ENCODE data around the gene HAGH. TPM values are rescaled to one million over a fixed set of nuclear protein-coding genes. Genes with fewer than 3 reads are reported as not detected.

The HAGH gene
- total and polyA plus RNA-seq, 10 of the 15 experiments (the other 5 are each of a cell fraction or from before 2014, with no cell fraction given), result 2.0 to 50.1 (median 22.4) TPM

DNA sequence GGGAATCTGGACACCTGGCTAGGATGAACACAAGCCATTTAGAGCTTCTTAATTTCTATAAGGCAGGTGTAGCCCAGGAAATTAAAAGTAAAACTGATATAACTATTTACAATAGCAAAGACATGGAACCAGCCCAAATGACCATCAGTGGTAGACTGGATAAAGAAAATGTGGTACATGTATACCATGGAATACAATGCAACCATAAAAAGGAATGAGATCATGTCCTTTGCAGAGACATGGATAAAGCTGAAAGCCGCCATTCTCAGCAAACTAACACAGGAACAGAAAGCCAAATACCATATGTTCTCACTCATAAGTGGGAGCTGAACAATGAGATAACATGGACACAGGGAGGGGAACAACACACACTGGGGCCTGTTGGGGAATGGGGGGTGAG, 19.8 kb upstream of the HAGH start:
- in situ Hi-C loops (cut with MboI), result no loop called here
- no TSS peak for BruUV-seq (replicated peaks)

GRCh38 chr16:1845985-1846384, 19.4 kb upstream of the HAGH start:
- no peaks in the 10 kb centered on the region for H3K9me3 ChIP-seq (replicated peaks; ENCODE audit: control insufficient read depth, insufficient read depth, low read length)
- FAIRE-seq (no peak), ATAC-seq (no peak), DNase-seq (ENCODE audit: low read depth, low spot score) (no peak)
- 21% methylated on average over 4 of the region's 4 CpGs for WGBS (ENCODE audit: insufficient coverage, insufficient replicate concordance, low lambda C conversion rate, missing lambda C conversion rate)
- intact Hi-C loops (cut with micrococcal nuclease; ENCODE audit: unreplicated experiment), result no loop called here
- no peak overlapping the region for H3K9ac ChIP-seq (ENCODE audit: control insufficient read depth, insufficient read depth, low read length)
- no peak overlapping the region for H3K27ac ChIP-seq (ENCODE audit: control insufficient read depth, insufficient read depth)
- H4K20me1 ChIP-seq (ENCODE audit: control insufficient read depth, insufficient read depth), result no peaks in the 10 kb centered on the region
- no peaks in the 10 kb centered on the region for H3K36me3 ChIP-seq (ENCODE audit: control insufficient read depth in 2 of 2, insufficient read depth in 2 of 2, low read length in 1 of 2)
- in situ Hi-C loops (cut with MboI), result no loop called here
- no peak overlapping the region for H3K4me2 ChIP-seq (ENCODE audit: control insufficient read depth, insufficient read depth)
- ChIA-PET SMC1A (ENCODE audit: uncharacterized antibody, unreplicated experiment) (no interaction called here), POLR2A (no interaction called here), CTCF (no interaction called here), RAD21 (ENCODE audit: unreplicated experiment) (no interaction called here)
- H3K4me1 ChIP-seq (ENCODE audit: control insufficient read depth, insufficient read depth, low read length), result no peaks in the 10 kb centered on the region
- H3K79me2 ChIP-seq (ENCODE audit: control insufficient read depth, insufficient read depth, low read length), result no peaks in the 10 kb centered on the region
- H3K27me3 ChIP-seq (replicated peaks in 1 of 2; ENCODE audit: control insufficient read depth in 2 of 2, insufficient read depth in 2 of 2, low read length in 1 of 2), result no peaks in the 10 kb centered on the region
- no TSS peak for BruUV-seq (replicated peaks)
- H3K4me3 ChIP-seq, result no peak overlapping the region
- no peak overlapping the region for H2AFZ ChIP-seq (ENCODE audit: control insufficient read depth, low read depth, low read length)
- TF ChIP-seq REST (IDR thresholded peaks at IDR 0.05; ENCODE audit: low read depth, low read length), result no peak
- TF ChIP-seq, protein P1, sequence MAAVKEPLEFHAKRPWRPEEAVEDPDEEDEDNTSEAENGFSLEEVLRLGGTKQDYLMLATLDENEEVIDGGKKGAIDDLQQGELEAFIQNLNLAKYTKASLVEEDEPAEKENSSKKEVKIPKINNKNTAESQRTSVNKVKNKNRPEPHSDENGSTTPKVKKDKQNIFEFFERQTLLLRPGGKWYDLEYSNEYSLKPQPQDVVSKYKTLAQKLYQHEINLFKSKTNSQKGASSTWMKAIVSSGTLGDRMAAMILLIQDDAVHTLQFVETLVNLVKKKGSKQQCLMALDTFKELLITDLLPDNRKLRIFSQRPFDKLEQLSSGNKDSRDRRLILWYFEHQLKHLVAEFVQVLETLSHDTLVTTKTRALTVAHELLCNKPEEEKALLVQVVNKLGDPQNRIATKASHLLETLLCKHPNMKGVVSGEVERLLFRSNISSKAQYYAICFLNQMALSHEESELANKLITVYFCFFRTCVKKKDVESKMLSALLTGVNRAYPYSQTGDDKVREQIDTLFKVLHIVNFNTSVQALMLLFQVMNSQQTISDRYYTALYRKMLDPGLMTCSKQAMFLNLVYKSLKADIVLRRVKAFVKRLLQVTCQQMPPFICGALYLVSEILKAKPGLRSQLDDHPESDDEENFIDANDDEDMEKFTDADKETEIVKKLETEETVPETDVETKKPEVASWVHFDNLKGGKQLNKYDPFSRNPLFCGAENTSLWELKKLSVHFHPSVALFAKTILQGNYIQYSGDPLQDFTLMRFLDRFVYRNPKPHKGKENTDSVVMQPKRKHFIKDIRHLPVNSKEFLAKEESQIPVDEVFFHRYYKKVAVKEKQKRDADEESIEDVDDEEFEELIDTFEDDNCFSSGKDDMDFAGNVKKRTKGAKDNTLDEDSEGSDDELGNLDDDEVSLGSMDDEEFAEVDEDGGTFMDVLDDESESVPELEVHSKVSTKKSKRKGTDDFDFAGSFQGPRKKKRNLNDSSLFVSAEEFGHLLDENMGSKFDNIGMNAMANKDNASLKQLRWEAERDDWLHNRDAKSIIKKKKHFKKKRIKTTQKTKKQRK (IDR thresholded peaks at IDR 0.05; ENCODE audit: low read depth, low read length), result no peak

More for the DNA sequence above, 19.8 kb upstream of the HAGH start:
- Histone ChIP-seq H3K4me1 (ENCODE audit: control insufficient read depth, insufficient read depth, low read length) (no peaks in the 10 kb centered on the region), H3K4me2 (ENCODE audit: control insufficient read depth, insufficient read depth) (no peak overlapping the region), H3K36me3 (ENCODE audit: control insufficient read depth in 2 of 2, insufficient read depth in 2 of 2, low read length in 1 of 2) (no peaks in the 10 kb centered on the region), H3K27me3 (replicated peaks in 1 of 2; ENCODE audit: control insufficient read depth in 2 of 2, insufficient read depth in 2 of 2, low read length in 1 of 2) (no peaks in the 10 kb centered on the region), H3K9me3 (replicated peaks; ENCODE audit: control insufficient read depth, insufficient read depth, low read length) (no peaks in the 10 kb centered on the region), H4K20me1 (ENCODE audit: control insufficient read depth, insufficient read depth) (no peaks in the 10 kb centered on the region), H3K27ac (ENCODE audit: control insufficient read depth, insufficient read depth) (no peak overlapping the region), H2AFZ (ENCODE audit: control insufficient read depth, low read depth, low read length) (no peak overlapping the region), H3K9ac (ENCODE audit: control insufficient read depth, insufficient read depth, low read length) (no peak overlapping the region), H3K4me3 (no peak overlapping the region), H3K79me2 (ENCODE audit: control insufficient read depth, insufficient read depth, low read length) (no peaks in the 10 kb centered on the region)
- no peak for ATAC-seq
- WGBS (ENCODE audit: insufficient coverage, insufficient replicate concordance, low lambda C conversion rate, missing lambda C conversion rate), result 26% methylated on average over 1 of the region's 1 CpG
- ChIA-PET POLR2A (no interaction called here), SMC1A (ENCODE audit: uncharacterized antibody, unreplicated experiment) (no interaction called here), RAD21 (ENCODE audit: unreplicated experiment) (no interaction called here), CTCF (no interaction called here)
- intact Hi-C loops (cut with micrococcal nuclease; ENCODE audit: unreplicated experiment), result no loop called here
- no peak for TF ChIP-seq SMAD1 (IDR thresholded peaks at IDR 0.05; ENCODE audit: low read depth, partially characterized antibody)
- no peak for TF ChIP-seq GABPA (IDR thresholded peaks at IDR 0.05; ENCODE audit: low read depth)
- TF ChIP-seq, protein P2, sequence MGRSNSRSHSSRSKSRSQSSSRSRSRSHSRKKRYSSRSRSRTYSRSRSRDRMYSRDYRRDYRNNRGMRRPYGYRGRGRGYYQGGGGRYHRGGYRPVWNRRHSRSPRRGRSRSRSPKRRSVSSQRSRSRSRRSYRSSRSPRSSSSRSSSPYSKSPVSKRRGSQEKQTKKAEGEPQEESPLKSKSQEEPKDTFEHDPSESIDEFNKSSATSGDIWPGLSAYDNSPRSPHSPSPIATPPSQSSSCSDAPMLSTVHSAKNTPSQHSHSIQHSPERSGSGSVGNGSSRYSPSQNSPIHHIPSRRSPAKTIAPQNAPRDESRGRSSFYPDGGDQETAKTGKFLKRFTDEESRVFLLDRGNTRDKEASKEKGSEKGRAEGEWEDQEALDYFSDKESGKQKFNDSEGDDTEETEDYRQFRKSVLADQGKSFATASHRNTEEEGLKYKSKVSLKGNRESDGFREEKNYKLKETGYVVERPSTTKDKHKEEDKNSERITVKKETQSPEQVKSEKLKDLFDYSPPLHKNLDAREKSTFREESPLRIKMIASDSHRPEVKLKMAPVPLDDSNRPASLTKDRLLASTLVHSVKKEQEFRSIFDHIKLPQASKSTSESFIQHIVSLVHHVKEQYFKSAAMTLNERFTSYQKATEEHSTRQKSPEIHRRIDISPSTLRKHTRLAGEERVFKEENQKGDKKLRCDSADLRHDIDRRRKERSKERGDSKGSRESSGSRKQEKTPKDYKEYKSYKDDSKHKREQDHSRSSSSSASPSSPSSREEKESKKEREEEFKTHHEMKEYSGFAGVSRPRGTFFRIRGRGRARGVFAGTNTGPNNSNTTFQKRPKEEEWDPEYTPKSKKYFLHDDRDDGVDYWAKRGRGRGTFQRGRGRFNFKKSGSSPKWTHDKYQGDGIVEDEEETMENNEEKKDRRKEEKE (IDR thresholded peaks at IDR 0.05), result no peak
- no peak for TF ChIP-seq MEF2B (IDR thresholded peaks at IDR 0.05; ENCODE audit: partially characterized antibody, poor library complexity, severe bottlenecking)
- no peak for TF ChIP-seq SMC3 (IDR thresholded peaks at IDR 0.05; ENCODE audit: borderline replicate concordance, low read length)
- DNase-seq (ENCODE audit: low read depth, low spot score), result no peak
- no peak for FAIRE-seq
